A549 treated with RU486 at 1 μM for 4 hours (cell line): ENCODE results near the gene LIMK2. TPM values are rescaled to one million over a fixed set of nuclear protein-coding genes. Genes with fewer than 3 reads are reported as not detected.

Experiments
- total RNA-seq: library from RNA; stranded (reverse); fragments of 200-300 nt; extraction: Qiagen RNA extraction; gene quantifications from 5 replicates; pipeline ENCODE4 v1.2.3, GENCODE V29; 2022; ENCODE audit warnings: low read depth

Gene LIMK2
- total RNA-seq, result 7.3 to 9.1 TPM (median 8.0 TPM) in 5 replicates

DNA sequence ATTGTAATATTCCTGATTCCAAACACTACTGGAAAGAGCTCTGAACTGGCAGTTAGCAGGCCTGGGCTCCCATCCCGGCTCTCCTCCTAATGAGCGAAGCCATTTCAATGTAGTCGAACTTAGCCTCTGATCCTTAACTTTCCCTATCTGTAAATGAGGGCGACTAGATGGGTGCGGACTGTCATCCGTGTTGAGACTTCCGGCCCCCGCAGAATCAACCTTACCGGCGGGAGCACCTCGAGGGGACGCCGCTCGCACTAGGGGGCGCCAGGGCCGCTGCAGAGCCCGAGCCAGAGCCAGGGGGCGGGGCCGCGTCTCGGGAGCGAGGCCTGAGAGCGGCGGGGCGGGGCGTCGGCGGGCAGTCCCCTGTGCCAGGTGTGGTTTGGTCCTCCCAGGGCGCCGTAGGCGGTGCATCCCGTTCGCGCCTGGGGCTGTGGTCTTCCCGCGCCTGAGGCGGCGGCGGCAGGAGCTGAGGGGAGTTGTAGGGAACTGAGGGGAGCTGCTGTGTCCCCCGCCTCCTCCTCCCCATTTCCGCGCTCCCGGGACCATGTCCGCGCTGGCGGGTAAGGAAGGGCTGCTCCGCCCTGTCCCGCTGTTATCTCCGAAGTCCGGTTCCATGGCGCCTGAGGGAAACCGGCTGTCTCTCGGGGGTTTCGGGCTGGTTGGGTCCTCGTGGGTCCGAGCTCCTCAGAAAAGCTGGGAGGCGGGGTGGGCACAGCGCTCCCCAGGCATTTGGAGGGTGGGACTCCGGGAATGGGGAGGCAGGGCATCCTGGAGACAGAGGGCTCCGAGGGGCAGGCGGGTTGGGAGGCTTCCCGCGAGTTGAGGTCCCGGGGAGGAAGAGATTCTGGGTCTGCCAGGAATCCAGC lies at the start of gene LIMK2:
Gene LIMK2, plus strand, starts transcription at position 437 of the 869 bp plus-strand sequence. Its CDS starts 111 bp downstream, at position 548.

DNA sequence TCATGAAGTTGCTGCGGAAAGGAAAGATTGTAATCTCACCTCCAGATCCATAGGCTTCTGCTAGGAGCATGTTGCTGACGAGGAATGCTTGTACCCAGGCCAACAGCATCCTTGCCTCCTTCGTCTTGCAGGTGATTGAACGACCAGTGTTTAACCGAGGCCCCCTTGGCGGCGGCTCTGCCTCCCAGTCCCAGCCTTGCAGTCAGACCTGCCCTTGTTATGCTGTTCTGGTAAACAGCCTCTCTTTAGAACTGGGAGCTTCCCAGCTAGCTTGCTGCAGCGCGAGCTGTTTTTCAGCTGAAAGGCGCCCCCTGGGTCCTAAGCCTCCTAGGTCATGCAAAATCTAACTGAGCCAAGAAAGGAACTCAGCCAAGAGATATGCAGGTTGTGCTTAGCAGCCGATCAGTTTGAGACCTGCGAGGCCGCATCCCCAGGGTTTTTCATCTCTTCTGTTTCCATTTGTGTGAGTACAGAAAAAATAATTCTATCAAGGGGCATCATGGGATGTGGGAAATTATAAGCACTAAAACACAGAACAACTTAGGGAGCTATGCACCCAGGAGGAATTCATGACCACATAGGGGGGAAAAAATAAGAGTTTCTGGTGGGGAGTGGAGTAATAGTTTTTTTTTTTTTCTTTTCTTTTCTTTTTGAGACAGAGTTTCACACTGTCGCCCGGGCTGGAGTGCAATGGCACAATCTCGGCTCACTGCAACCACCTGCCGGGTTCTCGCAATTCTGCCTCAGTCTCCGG lies 80.3 kb downstream of the LIMK2 start, which contains the start of gene PIK3IP1:
Gene PIK3IP1, minus strand, starts transcription at position 253 of the 754 bp plus-strand sequence. Its CDS starts 144 bp downstream, at position 109.

Other genes with a start within 250 kb of the LIMK2 start
- 11.0 to 15.8 TPM (median 14.8 TPM) in 5 replicates for gene MORC2, start 243.5 kb upstream of the LIMK2 start, total RNA-seq
- 18.2 to 31.5 TPM (median 30.5 TPM) in 5 replicates for gene TUG1, start 243.0 kb upstream of the LIMK2 start, total RNA-seq
- gene SMTN, start 131.0 kb upstream of the LIMK2 start, total RNA-seq, result 22.6 to 33.1 TPM (median 31.3 TPM) in 5 replicates
- gene SELENOM, start 104.7 kb upstream of the LIMK2 start, total RNA-seq, result 50.3 to 77.3 TPM (median 70.7 TPM) in 5 replicates
- 0.51 to 0.77 TPM (median 0.65 TPM) in 5 replicates for gene INPP5J, start 89.3 kb upstream of the LIMK2 start, total RNA-seq
- gene PLA2G3, start 71.8 kb upstream of the LIMK2 start, total RNA-seq, result not detected in 5 replicates
- 23.2 to 25.0 TPM (median 24.0 TPM) in 5 replicates for gene RNF185, start 52.1 kb upstream of the LIMK2 start, total RNA-seq
- gene PIK3IP1, start 80.2 kb downstream of the LIMK2 start, total RNA-seq, result 1.0 to 1.8 TPM (median 1.3 TPM) in 5 replicates
- gene PATZ1, start 134.0 kb downstream of the LIMK2 start, total RNA-seq, result 17.0 to 22.1 TPM (median 20.8 TPM) in 5 replicates
- 58.2 to 88.1 TPM (median 67.5 TPM) in 5 replicates for gene DRG1, start 187.3 kb downstream of the LIMK2 start, total RNA-seq